GM23338 (cell line): ENCODE data around the gene CMTM2. TPM values are rescaled to one million over a fixed set of nuclear protein-coding genes. Genes with fewer than 3 reads are reported as not detected.

ENCODE experiments used
- ATAC-seq: fragments of 200-7000 bp; cut with Tn5 transposase; 3 replicates; pipeline ENCODE4 v1.9.1; 2020
- DNase-seq: peaks from one replicate; pipeline ENCODE4 v3.0.0-alpha.2; 2015; ENCODE audit warnings: low spot score
- H2AFZ ChIP-seq: fragments of 200-600 bp; sonication (generic); 2 replicates; pipeline ENCODE4 v1.8.0; 2016; ENCODE audit warnings: antibody characterized with exemption, mild to moderate bottlenecking, moderate library complexity
- H3F3A ChIP-seq: fragments of 200-600 bp; sonication (generic); replicated peaks from 2 replicates; pipeline ENCODE4 v1.8.0; 2017; ENCODE audit warnings: antibody characterized with exemption, mixed run types, low read depth
- H3K27ac ChIP-seq: fragments of 200-600 bp; sonication (generic); 2 replicates; pipeline ENCODE4 v1.6.1; 2016; ENCODE audit warnings: low read depth
- H3K27me3 ChIP-seq: fragments of 200-600 bp; sonication (generic); 2 replicates; pipeline ENCODE4 v1.8.0; 2016; ENCODE audit warnings: mild to moderate bottlenecking, mixed run types, moderate library complexity; ENCODE audit not compliant: insufficient read depth
- H3K36me3 ChIP-seq: fragments of 200-600 bp; sonication (generic); 2 replicates; pipeline ENCODE4 v1.8.0; 2016; ENCODE audit warnings: mild to moderate bottlenecking; ENCODE audit not compliant: insufficient read depth
- H3K4me1 ChIP-seq: fragments of 200-600 bp; sonication (generic); 2 replicates; pipeline ENCODE4 v1.8.0; 2016; ENCODE audit warnings: mild to moderate bottlenecking, moderate library complexity; ENCODE audit not compliant: insufficient read depth
- H3K4me2 ChIP-seq: fragments of 200-600 bp; sonication (generic); 2 replicates; pipeline ENCODE4 v1.7.1; 2017; ENCODE audit warnings: mixed run types
- H3K4me3 ChIP-seq: fragments of 200-600 bp; sonication (generic); 2 replicates; pipeline ENCODE4 v1.6.1; 2016; ENCODE audit warnings: mixed run types
- H3K79me2 ChIP-seq: fragments of 200-600 bp; sonication (generic); replicated peaks from 2 replicates; pipeline ENCODE4 v1.8.0; 2017; ENCODE audit warnings: mild to moderate bottlenecking; ENCODE audit not compliant: insufficient read depth
- H3K9me2 ChIP-seq: fragments of 200-600 bp; sonication (generic); 2 replicates; pipeline ENCODE4 v1.8.0; 2017; ENCODE audit not compliant: insufficient read depth
- H4K20me1 ChIP-seq: fragments of 200-600 bp; sonication (generic); replicated peaks from 2 replicates; pipeline ENCODE4 v1.8.0; 2017; ENCODE audit warnings: mild to moderate bottlenecking; ENCODE audit not compliant: insufficient read depth
- H3K27ac Mint-ChIP-seq: 2 replicates; pipeline ENCODE4 v1.8.0; 2020; ENCODE audit warnings: inconsistent platforms, mild to moderate bottlenecking, moderate library complexity, mixed read lengths
- H3K27me3 Mint-ChIP-seq: 3 replicates; pipeline ENCODE4 v1.8.0; 2022; ENCODE audit warnings: low read depth, mild to moderate bottlenecking, moderate library complexity, mixed read lengths, inconsistent platforms; ENCODE audit not compliant: insufficient read depth, poor library complexity
- H3K36me3 Mint-ChIP-seq: 3 replicates; pipeline ENCODE4 v1.8.0; 2021; ENCODE audit warnings: low read depth, mild to moderate bottlenecking, inconsistent platforms, moderate library complexity, mixed read lengths
- H3K4me1 Mint-ChIP-seq: 3 replicates; pipeline ENCODE4 v1.8.0; 2020; ENCODE audit warnings: mild to moderate bottlenecking, inconsistent platforms, mixed read lengths
- H3K4me3 Mint-ChIP-seq: 3 replicates; pipeline ENCODE4 v1.8.0; 2021; ENCODE audit warnings: moderate library complexity, mild to moderate bottlenecking, inconsistent platforms, mixed read lengths
- H3K9me3 Mint-ChIP-seq: 3 replicates; pipeline ENCODE4 v1.8.0; 2020; ENCODE audit warnings: moderate library complexity, mild to moderate bottlenecking, inconsistent platforms, mixed read lengths
- CREB1 ChIP-seq: fragments of 250-450 bp; sonication (Bioruptor Pico); IDR thresholded peaks from 2 replicates; pipeline ENCODE4 v1.5.0; 2020; ENCODE audit warnings: low read depth, mild to moderate bottlenecking, moderate library complexity
- EZH2 ChIP-seq: fragments of 200-600 bp; sonication (generic); IDR thresholded peaks from one replicate; pipeline ENCODE4 v1.8.0; 2017; ENCODE audit warnings: antibody characterized with exemption, mild to moderate bottlenecking, low read depth; ENCODE audit not compliant: unreplicated experiment
- EZH2phosphoT487 ChIP-seq: fragments of 200-600 bp; sonication (generic); IDR thresholded peaks from one replicate; pipeline ENCODE4 v1.8.1; 2018; ENCODE audit warnings: antibody characterized with exemption; ENCODE audit not compliant: unreplicated experiment
- JUNB ChIP-seq: IDR thresholded peaks from one replicate; pipeline ENCODE4 v1.6.1; 2016; ENCODE audit warnings: antibody characterized with exemption; ENCODE audit not compliant: unreplicated experiment
- NANOG ChIP-seq: IDR thresholded peaks from 2 replicates; pipeline ENCODE4 v1.6.1; 2016; ENCODE audit warnings: antibody characterized with exemption, borderline replicate concordance
- POLR2AphosphoS5 ChIP-seq: IDR thresholded peaks from 2 replicates; pipeline ENCODE4 v1.6.1; 2016; ENCODE audit warnings: antibody characterized with exemption, low read depth
- STAT1 ChIP-seq: IDR thresholded peaks from one replicate; pipeline ENCODE4 v1.6.1; 2016; ENCODE audit warnings: antibody characterized with exemption; ENCODE audit not compliant: unreplicated experiment
- ZNF114 ChIP-seq: fragments of 250-450 bp; sonication (Bioruptor Pico); IDR thresholded peaks from 2 replicates; pipeline ENCODE4 v1.5.0; 2020; ENCODE audit warnings: mild to moderate bottlenecking, moderate library complexity
- ZNF331 ChIP-seq: fragments of 250-450 bp; sonication (Bioruptor Pico); IDR thresholded peaks from 2 replicates; pipeline ENCODE4 v1.5.0; 2020; ENCODE audit warnings: low read depth, mild to moderate bottlenecking, moderate library complexity
- polyA plus RNA-seq: library from polyadenylated mRNA; unstranded; fragments of >200 nt; fragmentation: Nextera tagmentation; extraction: Ambion mirVana; gene quantifications from 2 replicates; pipeline ENCODE4 v1.2.1, GENCODE V29; 2016
- total RNA-seq: library from RNA; depleted of rRNA; stranded (reverse); fragments of >200 nt; shearing (Covaris generic); gene quantifications from 2 replicates; pipeline ENCODE4 v1.2.3, GENCODE V29; 2014
- TF ChIP-seq, protein P1 (sequence below), 2 experiments: fragments of 200-600 bp in 1 of 2; sonication (generic) in 1 of 2; conservative IDR thresholded peaks; 2 replicates each; pipeline versions ENCODE4 v1.5.1 to v1.6.1; 2016 to 2017; ENCODE audit warnings: antibody characterized with exemption in 2 of 2, low read depth in 2 of 2, mild to moderate bottlenecking in 2 of 2, moderate library complexity in 1 of 2
- TF ChIP-seq, protein P2 (sequence below): IDR thresholded peaks from 2 replicates; pipeline ENCODE4 v1.6.1; 2016; ENCODE audit warnings: antibody characterized with exemption
- TF ChIP-seq, protein P3 (sequence below): fragments of 250-450 bp; sonication (Bioruptor Pico); IDR thresholded peaks from 2 replicates; pipeline ENCODE4 v1.5.0; 2020; ENCODE audit warnings: mild to moderate bottlenecking, moderate library complexity
- TF ChIP-seq, protein P4 (sequence below): IDR thresholded peaks from one replicate; pipeline ENCODE4 v1.6.1; 2018; ENCODE audit warnings: antibody characterized with exemption; ENCODE audit not compliant: unreplicated experiment

CMTM2 gene
- total and polyA plus RNA-seq, 2 experiments from 2014 or later = not detected

DNA sequence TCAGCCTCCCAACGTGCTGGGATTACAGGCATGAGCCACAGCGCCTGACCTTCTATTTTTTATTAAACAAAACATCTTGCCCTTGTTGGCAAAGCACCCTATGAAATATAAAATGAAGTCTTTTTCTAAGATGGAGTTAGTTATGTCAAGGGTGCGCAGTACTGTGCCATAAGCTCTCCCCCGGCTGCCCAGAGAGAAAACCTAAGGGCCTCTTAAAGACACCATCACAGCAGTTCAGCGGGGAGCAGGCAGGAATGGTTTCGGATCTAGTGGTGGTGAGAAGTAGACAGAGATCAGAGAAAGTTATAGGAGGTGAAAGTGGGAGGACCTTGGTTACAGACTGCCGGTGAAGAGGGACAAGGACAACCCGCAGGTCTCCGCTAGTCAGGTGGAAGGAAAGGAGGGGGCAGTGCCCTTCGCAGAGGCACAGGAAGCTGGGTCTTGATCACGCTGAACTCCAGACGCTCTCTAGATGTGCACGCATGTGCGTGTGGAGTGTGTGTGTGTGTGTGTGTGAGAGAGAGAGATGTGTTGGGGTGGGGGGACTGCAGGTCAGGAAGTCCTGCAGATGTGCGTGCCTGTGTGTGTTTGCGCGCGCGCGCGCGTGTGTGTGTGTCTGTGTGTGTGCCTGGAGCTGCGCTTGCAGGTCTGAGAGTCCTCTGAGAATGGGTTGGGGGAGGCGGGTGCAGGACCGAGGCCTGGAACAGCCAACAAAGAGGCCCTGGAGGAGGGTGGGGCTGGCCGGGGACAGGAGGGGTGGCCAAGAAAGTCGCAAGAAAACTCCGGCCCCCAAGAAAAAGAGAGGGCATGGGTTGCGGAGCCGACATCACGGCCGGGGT, 24.5 kb downstream of the CMTM2 start:
- peaks cover 10% of the 10 kb centered on the region for H3K9me3 Mint-ChIP-seq
- peaks cover 11% of the 10 kb centered on the region for H3K36me3 Mint-ChIP-seq
- H3K4me3 Mint-ChIP-seq = peak overlapping the region; percentile 87
- Histone ChIP-seq H3F3A (no peaks in the 10 kb centered on the region; the same call in 1 of the 2 replicates), H3K27ac (peak overlapping the region; percentile 89), H3K36me3 (no peaks in the 10 kb centered on the region), H3K4me1 (peaks cover 11% of the 10 kb centered on the region), H3K79me2 (0 out of 2 replicates have a peak, but pooled peaks cover 4% of the 10 kb centered on the region), H3K4me2 (peak overlapping the region; percentile 82), H4K20me1 (peaks cover 12% of the 10 kb centered on the region; the same call in 1 of the 2 replicates), H3K27me3 (peaks cover 7% of the 10 kb centered on the region), H3K4me3 (peak overlapping the region; percentile 83), H2AFZ (peak overlapping the region; percentile 94), H3K9me2 (no peaks in the 10 kb centered on the region)
- H3K27me3 Mint-ChIP-seq = peaks cover 18% of the 10 kb centered on the region
- H3K4me1 Mint-ChIP-seq = peaks cover 32% of the 10 kb centered on the region
- DNase-seq = peak; percentile 74
- ATAC-seq = peak; percentile 34
- TF ChIP-seq JUNB (no peak), NANOG (no peak), EZH2phosphoT487 (no peak), EZH2 (no peak), STAT1 (no peak), CREB1 (CRISPR knock-in tag) (no peak), ZNF331 (no peak), POLR2AphosphoS5 (peak; percentile 79; the same call in 1 of the 2 replicates), ZNF114 (CRISPR knock-in tag) (no peak)
- TF ChIP-seq, protein P1, sequence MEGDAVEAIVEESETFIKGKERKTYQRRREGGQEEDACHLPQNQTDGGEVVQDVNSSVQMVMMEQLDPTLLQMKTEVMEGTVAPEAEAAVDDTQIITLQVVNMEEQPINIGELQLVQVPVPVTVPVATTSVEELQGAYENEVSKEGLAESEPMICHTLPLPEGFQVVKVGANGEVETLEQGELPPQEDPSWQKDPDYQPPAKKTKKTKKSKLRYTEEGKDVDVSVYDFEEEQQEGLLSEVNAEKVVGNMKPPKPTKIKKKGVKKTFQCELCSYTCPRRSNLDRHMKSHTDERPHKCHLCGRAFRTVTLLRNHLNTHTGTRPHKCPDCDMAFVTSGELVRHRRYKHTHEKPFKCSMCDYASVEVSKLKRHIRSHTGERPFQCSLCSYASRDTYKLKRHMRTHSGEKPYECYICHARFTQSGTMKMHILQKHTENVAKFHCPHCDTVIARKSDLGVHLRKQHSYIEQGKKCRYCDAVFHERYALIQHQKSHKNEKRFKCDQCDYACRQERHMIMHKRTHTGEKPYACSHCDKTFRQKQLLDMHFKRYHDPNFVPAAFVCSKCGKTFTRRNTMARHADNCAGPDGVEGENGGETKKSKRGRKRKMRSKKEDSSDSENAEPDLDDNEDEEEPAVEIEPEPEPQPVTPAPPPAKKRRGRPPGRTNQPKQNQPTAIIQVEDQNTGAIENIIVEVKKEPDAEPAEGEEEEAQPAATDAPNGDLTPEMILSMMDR (conservative IDR thresholded peaks at IDR 0.05; ENCODE audit: low read depth in 2 of 2) = no peak
- TF ChIP-seq, protein P2, sequence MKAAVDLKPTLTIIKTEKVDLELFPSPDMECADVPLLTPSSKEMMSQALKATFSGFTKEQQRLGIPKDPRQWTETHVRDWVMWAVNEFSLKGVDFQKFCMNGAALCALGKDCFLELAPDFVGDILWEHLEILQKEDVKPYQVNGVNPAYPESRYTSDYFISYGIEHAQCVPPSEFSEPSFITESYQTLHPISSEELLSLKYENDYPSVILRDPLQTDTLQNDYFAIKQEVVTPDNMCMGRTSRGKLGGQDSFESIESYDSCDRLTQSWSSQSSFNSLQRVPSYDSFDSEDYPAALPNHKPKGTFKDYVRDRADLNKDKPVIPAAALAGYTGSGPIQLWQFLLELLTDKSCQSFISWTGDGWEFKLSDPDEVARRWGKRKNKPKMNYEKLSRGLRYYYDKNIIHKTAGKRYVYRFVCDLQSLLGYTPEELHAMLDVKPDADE = peak; percentile 37; the same call in 1 of the 2 replicates
- TF ChIP-seq, protein P3, sequence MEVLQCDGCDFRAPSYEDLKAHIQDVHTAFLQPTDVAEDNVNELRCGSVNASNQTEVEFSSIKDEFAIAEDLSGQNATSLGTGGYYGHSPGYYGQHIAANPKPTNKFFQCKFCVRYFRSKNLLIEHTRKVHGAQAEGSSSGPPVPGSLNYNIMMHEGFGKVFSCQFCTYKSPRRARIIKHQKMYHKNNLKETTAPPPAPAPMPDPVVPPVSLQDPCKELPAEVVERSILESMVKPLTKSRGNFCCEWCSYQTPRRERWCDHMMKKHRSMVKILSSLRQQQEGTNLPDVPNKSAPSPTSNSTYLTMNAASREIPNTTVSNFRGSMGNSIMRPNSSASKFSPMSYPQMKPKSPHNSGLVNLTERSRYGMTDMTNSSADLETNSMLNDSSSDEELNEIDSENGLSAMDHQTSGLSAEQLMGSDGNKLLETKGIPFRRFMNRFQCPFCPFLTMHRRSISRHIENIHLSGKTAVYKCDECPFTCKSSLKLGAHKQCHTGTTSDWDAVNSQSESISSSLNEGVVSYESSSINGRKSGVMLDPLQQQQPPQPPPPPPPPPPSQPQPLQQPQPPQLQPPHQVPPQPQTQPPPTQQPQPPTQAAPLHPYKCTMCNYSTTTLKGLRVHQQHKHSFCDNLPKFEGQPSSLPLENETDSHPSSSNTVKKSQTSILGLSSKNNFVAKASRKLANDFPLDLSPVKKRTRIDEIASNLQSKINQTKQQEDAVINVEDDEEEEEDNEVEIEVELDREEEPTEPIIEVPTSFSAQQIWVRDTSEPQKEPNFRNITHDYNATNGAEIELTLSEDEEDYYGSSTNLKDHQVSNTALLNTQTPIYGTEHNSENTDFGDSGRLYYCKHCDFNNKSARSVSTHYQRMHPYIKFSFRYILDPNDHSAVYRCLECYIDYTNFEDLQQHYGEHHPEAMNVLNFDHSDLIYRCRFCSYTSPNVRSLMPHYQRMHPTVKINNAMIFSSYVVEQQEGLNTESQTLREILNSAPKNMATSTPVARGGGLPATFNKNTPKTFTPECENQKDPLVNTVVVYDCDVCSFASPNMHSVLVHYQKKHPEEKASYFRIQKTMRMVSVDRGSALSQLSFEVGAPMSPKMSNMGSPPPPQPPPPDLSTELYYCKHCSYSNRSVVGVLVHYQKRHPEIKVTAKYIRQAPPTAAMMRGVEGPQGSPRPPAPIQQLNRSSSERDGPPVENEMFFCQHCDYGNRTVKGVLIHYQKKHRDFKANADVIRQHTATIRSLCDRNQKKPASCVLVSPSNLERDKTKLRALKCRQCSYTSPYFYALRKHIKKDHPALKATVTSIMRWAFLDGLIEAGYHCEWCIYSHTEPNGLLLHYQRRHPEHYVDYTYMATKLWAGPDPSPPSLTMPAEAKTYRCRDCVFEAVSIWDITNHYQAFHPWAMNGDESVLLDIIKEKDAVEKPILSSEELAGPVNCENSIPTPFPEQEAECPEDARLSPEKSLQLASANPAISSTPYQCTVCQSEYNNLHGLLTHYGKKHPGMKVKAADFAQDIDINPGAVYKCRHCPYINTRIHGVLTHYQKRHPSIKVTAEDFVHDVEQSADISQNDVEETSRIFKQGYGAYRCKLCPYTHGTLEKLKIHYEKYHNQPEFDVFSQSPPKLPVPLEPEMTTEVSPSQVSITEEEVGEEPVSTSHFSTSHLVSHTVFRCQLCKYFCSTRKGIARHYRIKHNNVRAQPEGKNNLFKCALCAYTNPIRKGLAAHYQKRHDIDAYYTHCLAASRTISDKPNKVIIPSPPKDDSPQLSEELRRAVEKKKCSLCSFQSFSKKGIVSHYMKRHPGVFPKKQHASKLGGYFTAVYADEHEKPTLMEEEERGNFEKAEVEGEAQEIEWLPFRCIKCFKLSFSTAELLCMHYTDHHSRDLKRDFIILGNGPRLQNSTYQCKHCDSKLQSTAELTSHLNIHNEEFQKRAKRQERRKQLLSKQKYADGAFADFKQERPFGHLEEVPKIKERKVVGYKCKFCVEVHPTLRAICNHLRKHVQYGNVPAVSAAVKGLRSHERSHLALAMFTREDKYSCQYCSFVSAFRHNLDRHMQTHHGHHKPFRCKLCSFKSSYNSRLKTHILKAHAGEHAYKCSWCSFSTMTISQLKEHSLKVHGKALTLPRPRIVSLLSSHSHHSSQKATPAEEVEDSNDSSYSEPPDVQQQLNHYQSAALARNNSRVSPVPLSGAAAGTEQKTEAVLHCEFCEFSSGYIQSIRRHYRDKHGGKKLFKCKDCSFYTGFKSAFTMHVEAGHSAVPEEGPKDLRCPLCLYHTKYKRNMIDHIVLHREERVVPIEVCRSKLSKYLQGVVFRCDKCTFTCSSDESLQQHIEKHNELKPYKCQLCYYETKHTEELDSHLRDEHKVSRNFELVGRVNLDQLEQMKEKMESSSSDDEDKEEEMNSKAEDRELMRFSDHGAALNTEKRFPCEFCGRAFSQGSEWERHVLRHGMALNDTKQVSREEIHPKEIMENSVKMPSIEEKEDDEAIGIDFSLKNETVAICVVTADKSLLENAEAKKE (CRISPR knock-in tag) = no peak
- TF ChIP-seq, protein P4, sequence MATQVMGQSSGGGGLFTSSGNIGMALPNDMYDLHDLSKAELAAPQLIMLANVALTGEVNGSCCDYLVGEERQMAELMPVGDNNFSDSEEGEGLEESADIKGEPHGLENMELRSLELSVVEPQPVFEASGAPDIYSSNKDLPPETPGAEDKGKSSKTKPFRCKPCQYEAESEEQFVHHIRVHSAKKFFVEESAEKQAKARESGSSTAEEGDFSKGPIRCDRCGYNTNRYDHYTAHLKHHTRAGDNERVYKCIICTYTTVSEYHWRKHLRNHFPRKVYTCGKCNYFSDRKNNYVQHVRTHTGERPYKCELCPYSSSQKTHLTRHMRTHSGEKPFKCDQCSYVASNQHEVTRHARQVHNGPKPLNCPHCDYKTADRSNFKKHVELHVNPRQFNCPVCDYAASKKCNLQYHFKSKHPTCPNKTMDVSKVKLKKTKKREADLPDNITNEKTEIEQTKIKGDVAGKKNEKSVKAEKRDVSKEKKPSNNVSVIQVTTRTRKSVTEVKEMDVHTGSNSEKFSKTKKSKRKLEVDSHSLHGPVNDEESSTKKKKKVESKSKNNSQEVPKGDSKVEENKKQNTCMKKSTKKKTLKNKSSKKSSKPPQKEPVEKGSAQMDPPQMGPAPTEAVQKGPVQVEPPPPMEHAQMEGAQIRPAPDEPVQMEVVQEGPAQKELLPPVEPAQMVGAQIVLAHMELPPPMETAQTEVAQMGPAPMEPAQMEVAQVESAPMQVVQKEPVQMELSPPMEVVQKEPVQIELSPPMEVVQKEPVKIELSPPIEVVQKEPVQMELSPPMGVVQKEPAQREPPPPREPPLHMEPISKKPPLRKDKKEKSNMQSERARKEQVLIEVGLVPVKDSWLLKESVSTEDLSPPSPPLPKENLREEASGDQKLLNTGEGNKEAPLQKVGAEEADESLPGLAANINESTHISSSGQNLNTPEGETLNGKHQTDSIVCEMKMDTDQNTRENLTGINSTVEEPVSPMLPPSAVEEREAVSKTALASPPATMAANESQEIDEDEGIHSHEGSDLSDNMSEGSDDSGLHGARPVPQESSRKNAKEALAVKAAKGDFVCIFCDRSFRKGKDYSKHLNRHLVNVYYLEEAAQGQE = no peak
- H3K27ac Mint-ChIP-seq = peak overlapping the region; percentile 88
